Keratinocyte (primary cell): ENCODE results near the gene U2SURP. TPM values are rescaled to one million over a fixed set of nuclear protein-coding genes. Genes with fewer than 3 reads are reported as not detected.

Source experiments
- DNase-seq: peaks from one replicate; pipeline ENCODE4 v3.0.0-alpha.2; 2011; ENCODE audit warnings: low read depth, missing footprints, low spot score
- FAIRE-seq: peaks from 2 replicates; lab custom pipeline; 2011; peaks lifted over from hg19 to GRCh38; lab: Jason Lieb, UNC
- H2AFZ ChIP-seq: 2 replicates; pipeline ENCODE4 v1.6.0; 2012; ENCODE audit warnings: low read length, control low read depth, inconsistent platforms; ENCODE audit not compliant: control insufficient read depth
- H3K27ac ChIP-seq: 2 replicates; pipeline ENCODE4 v1.5.1; 2011; ENCODE audit warnings: low read length; ENCODE audit not compliant: control insufficient read depth, insufficient read depth
- H3K27me3 ChIP-seq: 3 replicates; pipeline ENCODE4 v1.6.0; 2011; ENCODE audit warnings: low read length; ENCODE audit not compliant: control insufficient read depth, insufficient read depth; ENCODE audit errors: extremely low read depth
- H3K36me3 ChIP-seq, 2 experiments: 2 replicates in 1 of 2; 3 replicates in 1 of 2; pipeline ENCODE4 v1.5.1; 2011; ENCODE audit warnings: low read length in 2 of 2, mild to moderate bottlenecking in 1 of 2; ENCODE audit not compliant: control insufficient read depth in 2 of 2, insufficient read depth in 2 of 2; ENCODE audit errors: extremely low read depth in 1 of 2
- H3K4me1 ChIP-seq: 3 replicates; pipeline ENCODE4 v1.5.1; 2011; ENCODE audit warnings: low read length; ENCODE audit not compliant: control insufficient read depth, insufficient read depth; ENCODE audit errors: extremely low read depth
- H3K4me2 ChIP-seq: 3 replicates; pipeline ENCODE4 v1.6.0; 2011; ENCODE audit warnings: low read depth, low read length; ENCODE audit not compliant: control insufficient read depth, insufficient read depth; ENCODE audit errors: extremely low read depth
- H3K4me3 ChIP-seq, 3 experiments: fragments of 200-600 bp in 1 of 3; sonication (generic) in 1 of 3; 2 replicates in 2 of 3; 3 replicates in 1 of 3; pipeline ENCODE4 v1.5.1; 2011 to 2016; ENCODE audit warnings: low read length in 3 of 3, mild to moderate bottlenecking in 3 of 3, control low read depth in 2 of 3, inconsistent platforms in 1 of 3, low read depth in 1 of 3, mixed read lengths in 1 of 3, mixed run types in 1 of 3, moderate library complexity in 1 of 3; ENCODE audit not compliant: control insufficient read depth in 2 of 3, insufficient read depth in 2 of 3; ENCODE audit errors: extremely low read depth in 1 of 3
- H3K79me2 ChIP-seq: 2 replicates; pipeline ENCODE4 v1.6.0; 2012; ENCODE audit warnings: low read length; ENCODE audit not compliant: control insufficient read depth, insufficient read depth
- H3K9ac ChIP-seq: 3 replicates; pipeline ENCODE4 v1.6.0; 2011; ENCODE audit warnings: low read length; ENCODE audit not compliant: control insufficient read depth, insufficient read depth; ENCODE audit errors: extremely low read depth
- H3K9me1 ChIP-seq: 3 replicates; pipeline ENCODE4 v1.6.0; 2011; ENCODE audit warnings: low read length; ENCODE audit not compliant: control insufficient read depth, insufficient read depth; ENCODE audit errors: extremely low read depth
- H3K9me3 ChIP-seq: 2 replicates; pipeline ENCODE4 v1.5.1; 2012; ENCODE audit warnings: low read depth, low read length; ENCODE audit not compliant: control insufficient read depth
- H4K20me1 ChIP-seq: 3 replicates; pipeline ENCODE4 v1.6.0; 2011; ENCODE audit warnings: low read length; ENCODE audit not compliant: control insufficient read depth, insufficient read depth; ENCODE audit errors: extremely low read depth
- CTCF ChIP-seq, 3 experiments: IDR thresholded peaks in 1 of 3; conservative IDR thresholded peaks in 1 of 3; optimal IDR thresholded peaks in 1 of 3; 2 replicates in 2 of 3; 3 replicates in 1 of 3; pipeline versions ENCODE3 to v1.5.1; 2011; ENCODE audit warnings: low read length in 3 of 3, mild to moderate bottlenecking in 3 of 3, moderate library complexity in 2 of 3, control low read depth in 1 of 3, inconsistent platforms in 1 of 3; ENCODE audit not compliant: insufficient read depth in 2 of 3; ENCODE audit errors: extremely low read depth in 1 of 3
- EZH2 ChIP-seq: IDR thresholded peaks from one replicate; pipeline ENCODE4 v1.6.1; 2012; ENCODE audit warnings: inconsistent platforms, mild to moderate bottlenecking, low read length, moderate library complexity
- dilution Hi-C: fragments of 300-500 bp; cut with MboI; formaldehyde crosslinking; loops from one replicate; pipeline ENCODE4 v1.7.0; 2020; ENCODE audit warnings: low sequenced_read_pairs; ENCODE audit not compliant: extremely low pct_ligation_motif_present
- polyA plus RNA-seq, 5 experiments: library from polyadenylated mRNA; depleted of rRNA in 3 of 5; stranded (reverse) in 3 of 5; stranded (forward) in 1 of 5; unstranded in 1 of 5; fragments of >200 nt; gene quantifications; 1 replicate in 1 of 5; 2 replicates in 3 of 5; 3 replicates in 1 of 5; pipeline versions ENCODE4 v1.2.1 to v1.2.3, GENCODE V29; 2011 to 2012; ENCODE audit warnings: missing spikeins in 2 of 5, low read depth in 1 of 5, low replicate concordance in 1 of 5

The U2SURP gene
- polyA plus RNA-seq, 1 donor (not counting 4 experiments of a cell fraction or from before 2014, with no cell fraction given) = 75.9 TPM

- Histone ChIP-seq H4K20me1 (no peaks in the 10 kb centered on the region), H3K27ac (peak overlapping the region; percentile 92), H3K27me3 (no peaks in the 10 kb centered on the region), H3K4me2 (peak overlapping the region; percentile 88), H3K9ac (peak overlapping the region; percentile 94), H3K9me3 (no peaks in the 10 kb centered on the region), H3K79me2 (peaks cover 60% of the 10 kb centered on the region), H3K4me1 (peaks cover 23% of the 10 kb centered on the region), H3K36me3 (no peaks in the 10 kb centered on the region), H2AFZ (peak overlapping the region; percentile 87), H3K9me1 (no peaks in the 10 kb centered on the region), H3K4me3 (peak overlapping the region; percentile 83 to 96 (median 89))
- DNase-seq (no peak), FAIRE-seq (no peak)
- TF ChIP-seq EZH2 = no peak
- TF ChIP-seq CTCF (optimal IDR thresholded peaks at IDR 0.05 in 1 of 3, IDR thresholded peaks at IDR 0.05 in 1 of 3, conservative IDR thresholded peaks at IDR 0.05 in 1 of 3; ENCODE audit: extremely low read depth in 1 of 3, insufficient read depth in 2 of 3, low read length in 3 of 3) = no peak
- dilution Hi-C loops = no loop called here
These were observed 828 bp downstream of the U2SURP start for GRCh38 chr3:143002083-143002712.

DNA sequence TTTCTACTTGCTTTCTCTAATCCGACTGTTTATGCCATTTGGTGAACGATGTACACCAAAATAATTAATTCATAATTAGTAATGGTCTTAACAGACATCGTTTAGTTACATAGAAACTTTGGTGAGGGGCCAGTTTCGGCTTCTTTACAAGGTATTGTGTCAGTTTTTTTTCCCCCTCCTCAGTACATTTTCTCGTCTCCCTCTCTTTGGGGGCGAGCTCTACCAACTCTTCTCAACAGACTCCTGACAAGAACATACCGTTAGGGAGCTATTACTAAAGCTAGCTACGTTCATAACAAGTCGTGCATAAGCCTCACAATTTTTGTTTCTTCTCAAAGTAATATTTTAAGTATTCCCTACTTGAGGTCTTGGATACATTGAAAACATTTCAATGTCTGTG is 1.4 kb downstream of the U2SURP start:
- H3K27ac ChIP-seq = peak overlapping the region; percentile 92
- H3K9ac ChIP-seq = peak overlapping the region; percentile 94

More for the DNA sequence above, 1.4 kb downstream of the U2SURP start:
- peak overlapping the region; percentile 88 for H3K4me2 ChIP-seq
- no peak overlapping the region for H2AFZ ChIP-seq
- no peaks in the 10 kb centered on the region for H3K36me3 ChIP-seq
- no peak for FAIRE-seq
- no peaks in the 10 kb centered on the region for H3K9me3 ChIP-seq
- H3K9me1 ChIP-seq = no peaks in the 10 kb centered on the region
- dilution Hi-C loops = no loop called here
- peaks cover 65% of the 10 kb centered on the region for H3K79me2 ChIP-seq
- no peaks in the 10 kb centered on the region for H3K27me3 ChIP-seq
- H4K20me1 ChIP-seq = peaks cover 2% of the 10 kb centered on the region
- TF ChIP-seq EZH2 (no peak), CTCF (optimal IDR thresholded peaks at IDR 0.05 in 1 of 3, IDR thresholded peaks at IDR 0.05 in 1 of 3, conservative IDR thresholded peaks at IDR 0.05 in 1 of 3; ENCODE audit: extremely low read depth in 1 of 3, insufficient read depth in 2 of 3, low read length in 3 of 3) (no peak)
- peaks cover 19% of the 10 kb centered on the region for H3K4me1 ChIP-seq
- no peak for DNase-seq
- peak overlapping the region; percentile 83 to 96 (median 89) for H3K4me3 ChIP-seq
